ENCODE results near the gene TSPO2. TPM values are rescaled to one million over a fixed set of nuclear protein-coding genes. Genes with fewer than 3 reads are reported as not detected.

TSPO2 gene
- total and polyA plus RNA-seq, 2 of the 13 experiments (the other 11 are each of a cell fraction or from before 2014, with no cell fraction given) = 0.55 TPM; not detected in 1

DNA sequence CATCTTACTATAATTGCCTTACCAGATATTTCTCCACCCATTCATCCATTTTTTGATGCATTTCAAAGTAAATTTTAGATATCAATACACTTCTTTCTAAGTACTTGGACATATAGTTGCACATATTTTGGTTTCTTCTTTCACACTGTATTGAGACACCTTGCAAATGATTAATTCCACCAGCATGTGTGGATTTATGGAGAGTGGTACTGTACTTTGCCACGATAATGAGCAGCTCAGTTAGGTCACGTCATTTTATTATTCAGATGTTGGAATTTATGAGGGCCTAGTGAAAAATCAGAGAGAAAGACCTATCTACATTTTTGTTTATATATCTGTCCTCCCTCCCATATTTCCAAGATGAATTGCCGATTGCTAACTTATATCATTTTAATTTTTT, 35.8 kb downstream of the TSPO2 start:
- no peaks in the 10 kb centered on the region for H3K9me3 ChIP-seq (ENCODE audit: low read length)
- FAIRE-seq (no peak), DNase-seq (ENCODE audit: low spot score) (no peak), ATAC-seq (no peak)
- intact Hi-C loops (cut with micrococcal nuclease; ENCODE audit: unreplicated experiment) = no loop called here
- H3K4me2 ChIP-seq (ENCODE audit: low read depth, low read length) = no peak overlapping the region
- H3K9ac ChIP-seq (ENCODE audit: insufficient read depth, low read depth, low read length) = no peak overlapping the region
- H3K79me2 ChIP-seq (ENCODE audit: insufficient read depth, low read length) = peaks cover 74% of the 10 kb centered on the region
- peaks cover 17% of the 10 kb centered on the region for H4K20me1 ChIP-seq (ENCODE audit: insufficient read depth, low read length)
- no peak overlapping the region for H2AFZ ChIP-seq (ENCODE audit: low read length)
- BruUV-seq (replicated peaks) = no TSS peak
- H3K27ac ChIP-seq (ENCODE audit: extremely low read length, insufficient read depth, low read length) = no peak overlapping the region
- ChIA-PET POLR2A (no interaction called here), CTCF (ENCODE audit: low intra/inter-chr PET ratio, low total read pairs) (no interaction called here)
- TF ChIP-seq KDM4B (CRISPR knock-in tag; IDR thresholded peaks at IDR 0.05) (no peak), REXO4 (CRISPR knock-in tag; IDR thresholded peaks at IDR 0.05; ENCODE audit: borderline replicate concordance) (no peak), AHR (CRISPR knock-in tag; IDR thresholded peaks at IDR 0.05) (no peak), ZNF33A (CRISPR knock-in tag; IDR thresholded peaks at IDR 0.05; ENCODE audit: borderline replicate concordance) (no peak), HIVEP1 (CRISPR knock-in tag; IDR thresholded peaks at IDR 0.05) (no peak), SSRP1 (CRISPR knock-in tag; IDR thresholded peaks at IDR 0.05) (no peak), YEATS4 (CRISPR knock-in tag; IDR thresholded peaks at IDR 0.05; ENCODE audit: borderline replicate concordance) (no peak), ZNF331 (CRISPR knock-in tag; IDR thresholded peaks at IDR 0.05) (no peak), CHCHD3 (CRISPR knock-in tag; IDR thresholded peaks at IDR 0.05) (no peak), ATF3 (CRISPR knock-in tag; IDR thresholded peaks at IDR 0.05) (no peak), ASH2L (IDR thresholded peaks at IDR 0.05; ENCODE audit: insufficient read length, low read depth, low read length) (no peak), SALL2 (CRISPR knock-in tag; IDR thresholded peaks at IDR 0.05) (no peak)
- TF ChIP-seq, protein P1, sequence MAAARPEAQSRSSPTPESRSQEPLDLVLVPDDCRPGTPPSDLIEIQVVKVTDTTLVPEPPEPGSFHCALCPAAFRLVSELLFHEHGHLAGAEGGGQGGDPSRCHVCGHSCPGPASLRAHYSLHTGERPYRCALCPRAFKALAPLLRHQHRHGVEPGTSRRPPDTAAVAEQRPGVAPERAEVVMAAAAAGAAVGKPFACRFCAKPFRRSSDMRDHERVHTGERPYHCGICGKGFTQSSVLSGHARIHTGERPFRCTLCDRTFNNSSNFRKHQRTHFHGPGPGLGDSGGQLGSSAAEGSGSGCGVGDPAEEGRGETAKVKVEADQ (CRISPR knock-in tag; IDR thresholded peaks at IDR 0.05; ENCODE audit: borderline replicate concordance) = no peak
- TF ChIP-seq, protein P2, sequence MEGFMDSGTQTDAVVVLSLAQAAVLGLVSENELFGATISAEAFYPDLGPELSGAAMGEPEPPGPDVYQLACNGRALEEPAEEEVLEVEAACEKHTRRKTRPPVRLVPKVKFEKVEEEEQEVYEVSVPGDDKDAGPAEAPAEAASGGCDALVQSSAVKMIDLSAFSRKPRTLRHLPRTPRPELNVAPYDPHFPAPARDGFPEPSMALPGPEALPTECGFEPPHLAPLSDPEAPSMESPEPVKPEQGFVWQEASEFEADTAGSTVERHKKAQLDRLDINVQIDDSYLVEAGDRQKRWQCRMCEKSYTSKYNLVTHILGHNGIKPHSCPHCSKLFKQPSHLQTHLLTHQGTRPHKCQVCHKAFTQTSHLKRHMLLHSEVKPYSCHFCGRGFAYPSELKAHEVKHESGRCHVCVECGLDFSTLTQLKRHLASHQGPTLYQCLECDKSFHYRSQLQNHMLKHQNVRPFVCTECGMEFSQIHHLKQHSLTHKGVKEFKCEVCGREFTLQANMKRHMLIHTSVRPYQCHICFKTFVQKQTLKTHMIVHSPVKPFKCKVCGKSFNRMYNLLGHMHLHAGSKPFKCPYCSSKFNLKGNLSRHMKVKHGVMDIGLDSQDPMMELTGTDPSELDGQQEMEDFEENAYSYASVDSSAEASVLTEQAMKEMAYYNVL (CRISPR knock-in tag; IDR thresholded peaks at IDR 0.05; ENCODE audit: borderline replicate concordance) = no peak
- TF ChIP-seq, protein P3, sequence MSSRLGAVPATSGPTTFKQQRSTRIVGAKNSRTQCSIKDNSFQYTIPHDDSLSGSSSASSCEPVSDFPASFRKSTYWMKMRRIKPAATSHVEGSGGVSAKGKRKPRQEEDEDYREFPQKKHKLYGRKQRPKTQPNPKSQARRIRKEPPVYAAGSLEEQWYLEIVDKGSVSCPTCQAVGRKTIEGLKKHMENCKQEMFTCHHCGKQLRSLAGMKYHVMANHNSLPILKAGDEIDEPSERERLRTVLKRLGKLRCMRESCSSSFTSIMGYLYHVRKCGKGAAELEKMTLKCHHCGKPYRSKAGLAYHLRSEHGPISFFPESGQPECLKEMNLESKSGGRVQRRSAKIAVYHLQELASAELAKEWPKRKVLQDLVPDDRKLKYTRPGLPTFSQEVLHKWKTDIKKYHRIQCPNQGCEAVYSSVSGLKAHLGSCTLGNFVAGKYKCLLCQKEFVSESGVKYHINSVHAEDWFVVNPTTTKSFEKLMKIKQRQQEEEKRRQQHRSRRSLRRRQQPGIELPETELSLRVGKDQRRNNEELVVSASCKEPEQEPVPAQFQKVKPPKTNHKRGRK (CRISPR knock-in tag; IDR thresholded peaks at IDR 0.05) = no peak
- TF ChIP-seq, protein P4, sequence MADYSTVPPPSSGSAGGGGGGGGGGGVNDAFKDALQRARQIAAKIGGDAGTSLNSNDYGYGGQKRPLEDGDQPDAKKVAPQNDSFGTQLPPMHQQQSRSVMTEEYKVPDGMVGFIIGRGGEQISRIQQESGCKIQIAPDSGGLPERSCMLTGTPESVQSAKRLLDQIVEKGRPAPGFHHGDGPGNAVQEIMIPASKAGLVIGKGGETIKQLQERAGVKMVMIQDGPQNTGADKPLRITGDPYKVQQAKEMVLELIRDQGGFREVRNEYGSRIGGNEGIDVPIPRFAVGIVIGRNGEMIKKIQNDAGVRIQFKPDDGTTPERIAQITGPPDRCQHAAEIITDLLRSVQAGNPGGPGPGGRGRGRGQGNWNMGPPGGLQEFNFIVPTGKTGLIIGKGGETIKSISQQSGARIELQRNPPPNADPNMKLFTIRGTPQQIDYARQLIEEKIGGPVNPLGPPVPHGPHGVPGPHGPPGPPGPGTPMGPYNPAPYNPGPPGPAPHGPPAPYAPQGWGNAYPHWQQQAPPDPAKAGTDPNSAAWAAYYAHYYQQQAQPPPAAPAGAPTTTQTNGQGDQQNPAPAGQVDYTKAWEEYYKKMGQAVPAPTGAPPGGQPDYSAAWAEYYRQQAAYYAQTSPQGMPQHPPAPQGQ (CRISPR knock-in tag; IDR thresholded peaks at IDR 0.05; ENCODE audit: borderline replicate concordance) = no peak
- no peak overlapping the region for H3K4me3 ChIP-seq (replicated peaks in 1 of 3; ENCODE audit: insufficient read depth in 1 of 3, low read depth in 2 of 3, low read length in 3 of 3)
- H3K27me3 ChIP-seq (ENCODE audit: control insufficient read depth in 1 of 2, insufficient read depth in 2 of 2, low read length in 2 of 2) = no peaks in the 10 kb centered on the region; a peak in 2 of 5 replicates
- in situ Hi-C loops (cut with HindIII; ENCODE audit: extremely low pct_ligation_motif_present, low pct_unique_long_range_greater_than_20kb) = no loop called here
- peaks cover 10 to 38% of the 10 kb centered on the region in 2 experiments for H3K36me3 ChIP-seq (replicated peaks in 1 of 2; ENCODE audit: control insufficient read depth in 1 of 2, insufficient read depth in 2 of 2, low read length in 2 of 2)
- 94% methylated on average over 3 of the region's 3 CpGs for WGBS (ENCODE audit: low lambda C conversion rate)
- peaks cover 29% of the 10 kb centered on the region for H3K4me1 ChIP-seq (ENCODE audit: insufficient read depth, low read length)

Measured in HepG2 (cell line).